Stimulated activated CD8-positive, alpha-beta memory T cell treated with anti-CD3 and anti-CD28 coated beads, Interleukin-12 subunit alpha, Interleukin-12 subunit beta, amount 100 ng/mL, for 24 hours (primary cell): ENCODE measurements around the gene TIAM1.

ENCODE experiments used
- DNase-seq: peaks from one replicate; pipeline ENCODE4 v3.0.0-alpha.2; 2020; ENCODE audit errors: extremely low read depth

TIAM1 gene, protein sequence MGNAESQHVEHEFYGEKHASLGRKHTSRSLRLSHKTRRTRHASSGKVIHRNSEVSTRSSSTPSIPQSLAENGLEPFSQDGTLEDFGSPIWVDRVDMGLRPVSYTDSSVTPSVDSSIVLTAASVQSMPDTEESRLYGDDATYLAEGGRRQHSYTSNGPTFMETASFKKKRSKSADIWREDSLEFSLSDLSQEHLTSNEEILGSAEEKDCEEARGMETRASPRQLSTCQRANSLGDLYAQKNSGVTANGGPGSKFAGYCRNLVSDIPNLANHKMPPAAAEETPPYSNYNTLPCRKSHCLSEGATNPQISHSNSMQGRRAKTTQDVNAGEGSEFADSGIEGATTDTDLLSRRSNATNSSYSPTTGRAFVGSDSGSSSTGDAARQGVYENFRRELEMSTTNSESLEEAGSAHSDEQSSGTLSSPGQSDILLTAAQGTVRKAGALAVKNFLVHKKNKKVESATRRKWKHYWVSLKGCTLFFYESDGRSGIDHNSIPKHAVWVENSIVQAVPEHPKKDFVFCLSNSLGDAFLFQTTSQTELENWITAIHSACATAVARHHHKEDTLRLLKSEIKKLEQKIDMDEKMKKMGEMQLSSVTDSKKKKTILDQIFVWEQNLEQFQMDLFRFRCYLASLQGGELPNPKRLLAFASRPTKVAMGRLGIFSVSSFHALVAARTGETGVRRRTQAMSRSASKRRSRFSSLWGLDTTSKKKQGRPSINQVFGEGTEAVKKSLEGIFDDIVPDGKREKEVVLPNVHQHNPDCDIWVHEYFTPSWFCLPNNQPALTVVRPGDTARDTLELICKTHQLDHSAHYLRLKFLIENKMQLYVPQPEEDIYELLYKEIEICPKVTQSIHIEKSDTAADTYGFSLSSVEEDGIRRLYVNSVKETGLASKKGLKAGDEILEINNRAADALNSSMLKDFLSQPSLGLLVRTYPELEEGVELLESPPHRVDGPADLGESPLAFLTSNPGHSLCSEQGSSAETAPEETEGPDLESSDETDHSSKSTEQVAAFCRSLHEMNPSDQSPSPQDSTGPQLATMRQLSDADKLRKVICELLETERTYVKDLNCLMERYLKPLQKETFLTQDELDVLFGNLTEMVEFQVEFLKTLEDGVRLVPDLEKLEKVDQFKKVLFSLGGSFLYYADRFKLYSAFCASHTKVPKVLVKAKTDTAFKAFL (N-terminal part only)

DNA sequence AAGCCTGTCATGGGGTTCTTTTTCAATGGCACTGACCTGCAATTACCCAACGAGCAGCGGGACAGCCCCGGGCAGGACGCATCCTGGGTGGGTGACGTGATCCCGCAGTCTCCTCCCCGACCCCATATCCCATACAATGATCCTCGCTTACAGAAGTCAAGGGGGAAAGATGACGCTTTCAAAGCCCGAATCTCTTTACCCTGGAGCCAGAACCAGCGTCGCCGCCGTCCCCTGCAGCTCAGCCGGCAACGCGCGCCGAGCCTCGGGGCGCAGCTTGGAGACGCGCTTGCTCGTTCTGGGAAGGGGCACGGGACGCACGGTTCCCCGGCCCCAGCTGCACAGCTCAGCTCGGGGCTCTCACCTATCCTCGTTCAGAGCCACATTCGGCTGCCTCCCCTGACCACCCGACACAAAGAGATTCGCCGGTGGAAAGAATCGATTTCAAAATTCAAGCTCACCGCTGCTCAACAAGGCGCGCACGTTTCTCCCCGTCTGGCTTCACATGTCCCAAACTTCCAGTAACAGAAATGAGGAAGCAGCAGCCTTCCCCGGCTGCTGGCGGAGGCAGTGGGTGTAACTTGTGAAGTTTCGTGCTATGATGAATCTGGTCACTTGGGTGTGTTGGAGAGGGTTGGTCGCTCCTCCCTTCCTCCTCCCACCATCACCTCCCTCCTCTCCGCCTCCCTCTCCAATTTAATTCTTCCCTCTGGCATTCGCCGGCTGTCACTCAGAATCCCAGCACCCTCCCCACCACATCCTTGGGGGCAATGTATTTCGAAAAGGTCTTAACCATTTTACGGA is at the start of gene TIAM1:
TIAM1 (minus strand) TSS at position 582 of the 801 bp plus-strand sequence. CDS start 77,289 bp downstream, outside the sequence.
- DNase-seq, result no peak

DNA sequence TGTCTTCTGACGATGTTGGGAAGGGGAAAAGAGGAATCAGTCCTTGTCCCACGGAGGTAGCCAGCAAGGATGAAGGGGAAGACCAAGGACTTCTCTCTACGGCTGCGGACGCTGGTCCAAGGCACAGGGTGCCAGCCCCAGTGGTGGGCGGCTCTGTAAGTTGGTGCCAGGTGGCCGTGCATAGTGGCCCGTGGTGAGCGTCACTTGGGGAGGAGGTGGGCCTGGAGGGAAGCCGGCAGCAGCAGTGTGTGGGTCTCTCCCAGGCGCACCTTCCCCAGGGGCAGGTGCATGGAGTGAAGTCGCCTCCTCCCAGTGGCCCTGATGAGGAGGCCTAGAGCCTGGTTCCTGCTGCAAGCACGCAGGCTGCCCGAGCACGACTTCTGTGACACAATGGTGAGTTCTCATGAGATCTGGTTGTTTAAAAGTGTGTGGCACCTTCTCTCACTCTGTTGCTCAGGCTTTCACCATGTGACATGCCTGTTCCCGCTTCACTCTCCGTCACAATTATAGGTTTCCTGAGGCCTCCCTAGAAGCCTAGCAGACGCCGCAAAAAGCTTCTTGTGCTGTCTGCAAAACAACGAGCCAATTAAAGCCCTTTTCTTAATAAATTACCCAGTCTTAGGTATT is 43.6 kb upstream of the TIAM1 start:
- DNase-seq, result no peak

DNA sequence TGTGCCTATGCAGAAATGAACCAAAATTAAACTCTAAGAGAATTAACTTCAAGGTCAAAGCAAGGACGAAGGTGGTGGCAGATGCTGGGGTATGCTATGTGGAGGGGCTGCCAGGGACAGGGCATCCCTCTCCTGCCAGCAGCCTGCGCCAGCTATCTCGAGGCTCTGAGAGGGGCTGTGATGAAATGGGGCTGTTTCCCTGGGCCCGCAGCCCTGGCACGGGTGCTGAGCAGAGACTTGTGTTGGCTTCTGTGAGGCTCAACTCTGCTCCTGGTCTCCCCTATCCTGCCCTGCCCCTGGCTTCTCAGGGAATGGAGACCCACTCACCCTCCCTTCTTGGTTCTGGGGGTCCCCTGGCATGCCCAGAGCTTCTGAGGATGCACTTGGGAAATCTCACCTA is 41.9 kb upstream of the TIAM1 start:
- DNase-seq, result no peak

DNA sequence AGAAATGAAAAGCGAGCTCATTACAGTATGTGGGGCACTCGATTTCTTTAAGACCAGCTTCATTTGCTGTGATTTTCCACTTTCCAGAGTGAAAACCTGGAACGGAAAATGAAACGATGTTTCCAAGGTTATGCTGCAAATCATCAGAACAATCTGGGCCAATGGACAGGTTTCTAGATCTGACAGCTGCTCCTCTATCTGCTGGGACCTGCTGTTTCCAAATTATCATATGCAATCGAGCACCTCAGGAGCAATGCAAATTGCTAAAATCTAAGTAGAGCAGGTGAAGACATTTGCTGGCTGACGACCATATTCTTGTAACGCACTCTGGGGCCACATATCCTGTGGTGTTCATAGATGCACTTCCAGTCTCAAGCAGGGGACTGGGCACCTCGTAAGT is 39.7 kb upstream of the TIAM1 start:
- no peak for DNase-seq

DNA sequence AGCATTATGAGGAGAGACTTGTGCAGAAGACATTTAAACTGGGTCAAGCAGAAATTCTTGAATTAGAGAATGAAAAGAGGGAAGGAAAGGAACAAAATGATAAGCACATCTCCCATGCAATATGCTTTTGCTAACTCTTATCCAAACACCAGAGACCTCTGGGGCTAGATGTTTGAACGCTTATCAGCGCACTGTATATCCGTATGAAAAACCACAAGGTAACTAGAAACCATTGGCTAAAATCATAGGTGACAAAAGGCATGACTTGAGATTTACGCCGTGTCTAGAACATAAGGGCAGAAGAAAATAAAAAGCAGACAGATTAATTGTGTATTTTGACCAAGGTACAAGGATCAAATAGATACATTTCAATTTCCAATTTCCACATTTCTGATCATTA is 38.0 kb upstream of the TIAM1 start:
- no peak for DNase-seq

DNA sequence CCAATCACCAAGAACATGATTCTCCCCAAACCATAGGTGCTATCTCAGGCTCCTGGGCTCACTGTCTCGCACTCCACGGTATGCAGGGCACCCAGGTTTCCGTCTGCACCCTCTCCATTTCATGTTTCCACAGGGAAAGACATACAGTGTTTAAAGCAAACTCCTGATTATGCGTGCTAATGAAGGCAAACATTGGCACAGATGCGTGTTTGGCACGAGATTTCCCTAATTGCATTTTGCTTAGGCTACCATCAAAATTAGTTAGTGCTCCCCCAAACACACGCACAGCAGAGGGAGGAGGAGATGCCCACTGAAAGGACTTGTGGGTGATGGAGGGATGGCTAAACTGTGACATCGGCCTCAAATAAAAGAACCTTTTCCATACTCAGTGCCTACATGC is 32.2 kb upstream of the TIAM1 start:
- DNase-seq, result no peak

DNA sequence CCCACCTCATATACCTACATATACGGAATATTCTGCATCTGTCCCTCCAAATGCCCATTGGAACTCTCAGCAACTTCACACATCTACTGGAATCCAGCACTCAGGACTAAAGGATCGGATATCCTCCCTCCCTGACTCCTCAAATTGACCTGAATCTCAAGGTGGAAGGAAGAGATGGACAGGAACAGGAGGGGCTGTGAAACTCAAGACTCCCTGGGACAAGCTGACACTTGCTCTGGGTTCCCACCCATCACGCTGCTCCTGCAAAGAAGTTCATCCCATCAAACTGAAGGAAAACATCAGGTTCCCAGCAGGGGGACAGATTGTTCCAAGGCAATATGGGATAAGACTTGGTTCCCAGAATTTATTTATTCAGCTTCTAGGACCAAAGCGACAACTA is 30.3 kb upstream of the TIAM1 start:
- DNase-seq, result no peak

DNA sequence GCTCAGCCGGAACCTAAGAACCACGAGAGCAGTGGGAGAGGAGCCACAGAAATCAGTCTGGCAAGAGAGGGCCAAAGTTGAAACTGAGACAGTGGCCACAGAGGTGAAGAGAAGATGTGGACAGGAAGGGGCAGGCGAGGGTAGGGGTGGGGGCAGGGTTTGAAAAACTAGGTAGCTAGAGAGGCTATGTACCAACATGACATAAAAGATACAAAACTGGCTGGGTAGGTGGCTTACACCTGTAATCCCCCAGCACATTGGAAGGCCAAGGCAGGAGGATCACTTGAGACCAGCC is 28.4 kb upstream of the TIAM1 start:
- no peak for DNase-seq

DNA sequence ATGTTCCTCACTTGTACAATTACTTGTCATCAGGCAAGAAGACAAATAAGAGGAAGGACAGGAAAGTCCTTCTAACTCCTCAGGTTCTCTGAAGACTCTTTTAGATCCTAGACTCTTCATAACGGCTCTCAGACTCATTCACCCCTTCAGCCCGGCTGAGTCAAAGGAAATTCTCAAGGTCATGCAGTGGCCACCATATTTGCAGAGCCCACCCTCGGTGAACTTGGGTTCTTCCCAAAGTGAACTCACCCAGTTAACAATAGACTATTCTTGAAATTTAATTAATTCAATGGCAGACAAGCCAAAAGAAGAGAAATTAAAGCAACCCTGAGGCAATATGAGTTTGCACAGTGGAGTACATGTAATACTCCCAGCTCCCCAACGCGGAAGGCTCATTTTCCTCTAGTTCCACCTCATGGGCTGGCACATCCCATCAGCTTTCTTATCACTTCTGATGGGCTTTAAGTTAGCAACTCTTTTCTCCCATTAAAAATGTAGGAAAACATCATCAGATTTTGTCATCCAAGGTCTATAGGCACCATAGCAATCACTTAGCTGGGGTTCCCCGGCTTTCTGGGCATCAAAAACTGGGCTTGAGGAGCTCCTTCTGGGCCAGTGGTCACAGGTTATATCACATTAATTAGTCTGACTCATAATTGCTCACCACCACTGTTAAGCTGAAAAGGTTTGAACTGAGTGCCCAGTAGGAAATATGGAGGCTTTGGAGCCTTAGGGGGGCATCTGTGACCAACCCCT is 27.8 kb upstream of the TIAM1 start:
- DNase-seq, result no peak

DNA sequence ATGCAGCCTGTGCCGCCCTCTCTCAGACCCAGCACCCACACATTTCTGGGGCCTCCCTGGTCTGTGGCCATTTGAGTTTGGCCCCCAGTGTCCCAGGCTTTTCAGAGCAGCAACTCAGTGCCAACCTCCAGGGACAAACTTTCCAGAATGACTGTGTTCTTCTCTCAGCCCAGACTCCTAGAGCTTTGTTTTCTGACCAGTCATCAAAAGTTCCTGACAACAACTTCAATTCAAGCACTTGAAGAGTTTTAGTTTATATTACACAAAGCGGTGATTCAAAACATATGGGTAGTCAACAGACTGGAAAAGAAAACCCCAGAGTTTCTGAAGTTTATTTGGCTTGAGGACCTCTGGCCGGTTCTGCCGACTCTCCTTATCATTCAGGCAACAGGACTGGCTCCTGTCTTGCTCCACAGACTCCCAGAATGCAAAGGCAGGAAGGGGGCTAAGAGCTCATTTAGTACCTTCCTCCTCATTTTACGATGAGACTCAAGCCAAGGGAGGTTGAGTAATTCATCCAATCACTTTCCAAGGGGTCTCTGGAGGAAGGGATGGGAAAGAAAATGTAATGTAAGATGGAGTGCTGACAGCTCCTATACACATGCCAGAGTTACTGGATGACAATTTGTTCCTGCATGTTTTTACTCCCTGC is 27.0 kb upstream of the TIAM1 start:
- no peak for DNase-seq

DNA sequence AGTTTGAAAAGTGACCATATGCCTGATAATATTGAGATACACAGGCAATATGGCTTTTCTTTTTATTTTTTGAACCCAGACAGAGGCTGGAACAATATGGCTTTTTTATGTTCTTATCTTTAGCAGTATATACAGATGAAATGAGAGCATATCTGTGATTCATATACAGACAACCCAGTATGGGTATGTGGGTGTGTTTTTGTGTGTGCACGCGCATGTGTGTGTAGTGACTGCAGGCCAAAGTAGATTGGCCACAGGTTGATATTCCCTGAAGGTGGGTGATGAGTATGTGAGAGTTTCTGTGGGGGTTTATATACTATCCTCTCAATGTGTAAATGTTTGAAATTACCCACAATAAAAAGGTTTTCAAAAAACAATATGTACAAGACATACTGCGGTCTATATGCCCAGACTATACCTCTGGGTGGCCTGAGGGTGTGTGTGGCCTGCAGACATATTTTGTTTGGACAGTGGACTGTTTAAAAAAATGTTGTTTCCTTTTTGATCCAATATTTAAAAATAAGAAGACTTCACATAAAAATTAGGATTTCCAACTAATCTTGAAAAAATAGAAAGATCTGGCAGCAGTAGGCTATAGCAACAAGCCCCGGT is 26.3 kb upstream of the TIAM1 start:
- DNase-seq, result no peak

DNA sequence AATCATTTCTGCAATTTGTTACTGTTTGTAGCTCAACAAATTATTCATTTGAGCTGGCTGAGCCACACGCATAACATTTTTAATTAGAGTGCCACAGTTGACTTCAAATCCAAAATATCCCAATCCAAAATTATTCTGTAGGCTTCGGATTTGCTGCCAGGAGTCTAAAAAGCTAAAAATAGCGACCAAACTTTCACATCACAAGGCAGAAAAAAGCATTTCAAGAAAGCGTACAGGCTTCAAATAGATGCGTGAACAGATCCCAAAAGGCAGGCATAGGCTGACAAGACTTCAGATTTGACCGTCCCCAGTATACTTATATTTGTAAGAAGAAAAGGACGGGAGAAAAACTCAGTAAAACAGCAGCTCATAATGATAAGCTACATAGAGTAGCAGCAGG is 24.3 kb upstream of the TIAM1 start:
- DNase-seq, result no peak

DNA sequence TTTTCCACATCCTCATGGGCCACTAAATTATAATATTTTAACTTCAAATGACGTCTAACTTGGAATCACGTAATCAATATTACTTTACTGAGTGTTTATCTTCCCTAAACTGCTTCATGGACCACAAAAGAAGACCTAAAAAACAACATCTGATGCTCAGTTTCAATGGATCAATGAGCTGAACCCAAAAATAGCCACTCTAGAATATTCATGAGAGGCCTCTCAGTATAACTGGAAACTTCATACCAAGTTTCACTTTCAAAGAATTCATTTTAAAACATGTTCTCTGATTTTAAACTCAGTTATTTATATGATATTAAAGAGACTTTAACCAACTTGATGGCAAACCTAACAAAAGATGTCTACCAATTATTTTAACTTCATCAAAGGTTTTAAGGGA is 23.7 kb upstream of the TIAM1 start:
- no peak for DNase-seq

DNA sequence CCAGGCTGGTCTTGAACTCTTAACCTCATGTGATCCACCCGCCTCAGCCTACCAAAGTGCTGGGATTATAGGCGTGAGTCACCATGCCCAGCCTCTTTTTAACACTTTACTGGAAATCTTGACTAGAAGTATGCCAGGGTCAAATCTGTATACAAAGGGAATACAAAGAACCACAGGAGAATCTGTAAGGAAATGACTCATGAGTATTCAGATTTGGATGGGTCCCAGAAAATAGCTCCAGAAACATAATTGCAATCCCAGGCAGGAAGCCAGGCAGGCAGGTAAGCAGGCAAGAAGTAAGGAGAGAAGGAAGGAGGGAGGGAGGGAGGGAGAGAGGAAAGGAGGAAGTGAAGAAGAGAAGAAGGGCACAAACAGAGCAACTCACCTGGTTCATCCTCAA is 22.8 kb upstream of the TIAM1 start:
- DNase-seq, result no peak

DNA sequence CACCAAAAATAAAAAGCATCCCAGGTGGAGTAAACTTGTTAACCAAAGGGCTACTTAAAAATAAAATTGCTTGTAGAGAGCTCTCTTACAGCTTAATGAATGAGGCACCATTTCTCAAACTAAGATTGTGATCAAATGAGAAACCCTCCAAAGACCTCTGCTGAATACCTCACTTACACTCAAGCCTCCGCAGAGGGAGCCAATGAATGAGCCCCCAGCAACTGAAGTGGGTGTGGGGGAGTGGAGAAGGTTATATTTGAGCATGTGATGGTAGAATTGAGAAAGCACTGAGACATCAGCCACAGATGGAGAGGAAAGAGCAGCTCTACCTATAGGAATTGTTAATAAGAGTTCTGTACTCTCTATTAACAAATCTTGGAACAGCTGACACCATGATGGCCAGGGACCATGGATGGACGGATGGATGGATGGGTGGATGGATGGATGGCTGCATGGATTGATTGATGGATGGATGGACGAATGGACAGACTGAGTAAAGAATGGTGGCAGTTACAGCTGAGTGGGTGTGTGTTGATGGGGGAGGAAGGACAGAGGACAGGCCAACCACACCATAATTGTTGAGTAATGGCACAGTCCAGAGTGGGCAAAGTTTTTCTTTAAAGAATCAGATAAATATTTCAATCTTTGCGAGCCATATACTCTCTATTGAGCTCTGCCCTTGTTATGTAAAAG is 20.3 kb upstream of the TIAM1 start:
- DNase-seq, result no peak

DNA sequence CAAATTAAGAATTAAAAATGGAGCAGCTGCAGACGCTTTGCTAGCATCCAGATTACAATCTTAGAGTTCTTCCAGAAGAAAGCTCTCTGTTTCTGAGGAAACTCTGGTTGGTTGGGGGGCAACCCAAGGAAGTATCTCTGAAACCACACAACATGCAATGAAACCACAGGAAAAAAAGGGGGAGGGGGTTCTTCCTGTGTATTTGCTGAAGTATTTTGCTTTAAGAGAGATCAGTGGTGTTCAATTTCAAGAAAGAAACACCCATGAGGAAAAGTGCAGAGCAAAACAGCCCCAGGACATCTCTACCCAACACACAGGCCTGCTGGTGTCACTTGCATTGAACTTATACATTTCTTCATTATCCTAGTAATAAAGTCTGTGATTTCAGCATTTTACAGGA is 19.7 kb upstream of the TIAM1 start:
- DNase-seq, result no peak

DNA sequence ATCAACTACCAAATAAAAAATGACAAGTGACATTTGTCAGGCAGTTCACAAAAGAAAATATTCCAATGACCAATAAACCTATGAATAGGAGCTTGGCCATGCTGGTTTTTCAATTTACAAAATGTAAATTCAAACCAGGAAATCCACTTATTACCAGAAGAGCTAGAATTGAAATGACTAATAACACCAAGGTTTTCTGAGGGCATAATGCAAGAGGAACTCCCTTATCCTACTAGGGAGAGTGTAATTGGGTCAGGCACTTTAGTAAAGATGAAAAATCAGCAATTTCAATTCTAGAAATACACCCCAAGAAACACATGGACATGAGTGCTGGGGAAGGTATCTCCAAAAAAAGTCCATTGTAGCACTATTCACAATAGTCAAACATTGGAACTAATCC is 16.7 kb upstream of the TIAM1 start:
- no peak for DNase-seq

DNA sequence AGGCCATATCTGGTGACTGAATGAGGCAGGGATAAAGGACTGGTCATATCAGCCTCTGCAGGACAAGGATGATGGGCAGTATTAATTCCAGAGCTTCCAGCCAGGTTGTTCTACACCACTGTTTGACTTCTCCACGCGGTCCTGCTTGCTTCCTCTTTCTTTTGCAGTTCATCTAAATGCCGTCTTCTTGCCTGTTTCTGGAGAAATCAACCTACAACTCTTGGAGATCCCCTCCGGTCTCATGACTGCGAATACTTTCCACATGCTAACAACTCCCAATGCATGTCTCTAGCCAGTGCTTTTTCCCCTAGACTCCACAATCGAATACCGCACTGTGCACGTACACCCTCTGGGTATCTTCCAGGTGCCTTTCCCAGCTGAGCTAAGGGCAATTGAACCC is 14.1 kb upstream of the TIAM1 start:
- no peak for DNase-seq

DNA sequence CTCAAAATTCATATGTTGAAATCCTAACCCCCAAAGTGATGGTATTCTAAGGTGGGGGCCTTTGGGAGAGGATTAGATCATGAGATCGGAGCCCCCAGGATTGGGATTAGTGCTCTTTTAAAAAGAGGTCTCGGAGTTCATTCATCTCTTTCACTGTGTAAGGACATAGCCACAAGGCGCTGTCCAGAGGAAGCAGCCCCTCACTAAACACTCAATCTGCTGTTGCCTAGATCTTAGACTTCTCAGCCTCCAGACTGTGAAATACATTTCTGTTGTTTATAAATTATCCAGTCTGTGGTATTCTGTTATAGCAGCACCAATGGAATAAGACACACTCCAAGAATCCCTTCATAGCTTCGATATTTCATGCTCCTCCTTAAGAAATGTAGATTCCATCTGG is 12.4 kb upstream of the TIAM1 start:
- DNase-seq, result no peak
